Stimulated activated CD8-positive, alpha-beta memory T cell treated with anti-CD3 and anti-CD28 coated beads, Interleukin-4, amount 100 ng/mL, for 4 hours (primary cell): ENCODE data around the gene WDFY3.

Experiments
- DNase-seq, 2 donors: peaks; one replicate each; pipeline ENCODE4 v3.0.0-alpha.2; 2020; ENCODE audit warnings: low read depth in 2 of 2, low spot score in 1 of 2

WDFY3 gene

GRCh38 chr4:84626673-84627072 is 339.8 kb downstream of the WDFY3 start:
- DNase-seq, result no peak

- DNase-seq, result no peak
Observed at GRCh38 chr4:84623661-84624060, 342.8 kb downstream of the WDFY3 start.

DNA sequence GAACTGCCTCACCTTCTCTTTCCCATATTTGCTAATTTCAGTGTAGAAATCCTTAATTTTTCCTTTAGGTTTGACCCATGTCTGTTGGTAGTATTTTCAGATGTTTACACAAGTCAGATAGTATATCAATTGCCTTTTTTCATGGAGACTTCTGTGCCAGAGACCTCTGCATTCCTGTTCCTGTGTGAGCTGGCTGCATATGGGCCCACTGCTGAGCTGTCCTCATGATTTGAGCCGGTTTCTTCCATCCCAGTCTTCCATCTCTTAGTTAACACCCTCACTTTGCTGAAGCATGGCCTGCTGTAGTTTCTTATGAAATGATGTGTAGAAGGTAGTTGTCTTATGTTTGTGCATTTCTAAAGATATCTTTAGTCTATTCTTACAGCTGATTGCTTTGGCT is 343.5 kb downstream of the WDFY3 start:
- no peak for DNase-seq
